GM23248 (cell line): ENCODE data around the gene ALDH7A1. TPM values are rescaled to one million over a fixed set of nuclear protein-coding genes. Genes with fewer than 3 reads are reported as not detected.
"Not testable (repeated sequence)": the region's sequence is repeated elsewhere in the genome, so short reads cannot be mapped to it uniquely, and the experiment has no call there.

Experiments used
- DNase-seq: peaks from one replicate; pipeline ENCODE4 v3.0.0-alpha.2; 2015
- H2AFZ ChIP-seq: fragments of 200-600 bp; sonication (generic); 2 replicates; pipeline ENCODE4 v1.6.1; 2016; ENCODE audit warnings: antibody characterized with exemption
- H3F3A ChIP-seq: fragments of 200-600 bp; sonication (generic); 2 replicates; pipeline ENCODE4 v1.6.1; 2016; ENCODE audit warnings: mild to moderate bottlenecking, antibody characterized with exemption, mixed run types; ENCODE audit not compliant: insufficient read depth
- H3K27ac ChIP-seq: fragments of 200-600 bp; sonication (generic); 2 replicates; pipeline ENCODE4 v1.5.1; 2016; ENCODE audit warnings: mild to moderate bottlenecking
- H3K27me3 ChIP-seq: fragments of 200-600 bp; sonication (generic); replicated peaks from 2 replicates; pipeline ENCODE4 v1.6.1; 2016; ENCODE audit warnings: mild to moderate bottlenecking; ENCODE audit not compliant: insufficient read depth
- H3K36me3 ChIP-seq: fragments of 200-600 bp; sonication (generic); 2 replicates; pipeline ENCODE4 v1.6.1; 2016; ENCODE audit warnings: low read depth, mild to moderate bottlenecking
- H3K4me1 ChIP-seq: fragments of 200-600 bp; sonication (generic); 2 replicates; pipeline ENCODE4 v1.6.1; 2016; ENCODE audit warnings: mild to moderate bottlenecking; ENCODE audit not compliant: insufficient read depth
- H3K4me2 ChIP-seq: fragments of 200-600 bp; sonication (generic); one replicate; pipeline ENCODE4 v1.6.1; 2016; ENCODE audit warnings: mild to moderate bottlenecking; ENCODE audit not compliant: unreplicated experiment
- H3K4me3 ChIP-seq: fragments of 200-600 bp; sonication (generic); 2 replicates; pipeline ENCODE4 v1.5.1; 2016; ENCODE audit warnings: mild to moderate bottlenecking
- H3K79me2 ChIP-seq: fragments of 200-600 bp; sonication (generic); 2 replicates; pipeline ENCODE4 v1.6.1; 2016; ENCODE audit warnings: mild to moderate bottlenecking; ENCODE audit not compliant: insufficient read depth
- H3K9ac ChIP-seq: fragments of 200-600 bp; sonication (generic); 2 replicates; pipeline ENCODE4 v1.6.1; 2016; ENCODE audit warnings: mild to moderate bottlenecking
- H3K9me2 ChIP-seq: fragments of 200-600 bp; sonication (generic); 2 replicates; pipeline ENCODE4 v1.6.1; 2016; ENCODE audit warnings: mixed run types, mild to moderate bottlenecking, moderate library complexity; ENCODE audit not compliant: insufficient read depth
- H3K9me3 ChIP-seq: fragments of 200-600 bp; sonication (generic); one replicate; pipeline ENCODE4 v1.6.1; 2017; ENCODE audit warnings: low read depth
- H4K20me1 ChIP-seq: fragments of 200-600 bp; sonication (generic); 2 replicates; pipeline ENCODE4 v1.6.0; 2016; ENCODE audit not compliant: insufficient read depth
- EZH2 ChIP-seq: fragments of 200-600 bp; sonication (generic); IDR thresholded peaks from 2 replicates; pipeline ENCODE4 v1.6.1; 2018; ENCODE audit warnings: antibody characterized with exemption, mild to moderate bottlenecking; ENCODE audit not compliant: insufficient read depth, poor library complexity, severe bottlenecking
- EZH2phosphoT487 ChIP-seq: fragments of 200-600 bp; sonication (generic); IDR thresholded peaks from 2 replicates; pipeline ENCODE4 v1.6.1; 2018; ENCODE audit warnings: antibody characterized with exemption, moderate library complexity, mild to moderate bottlenecking, low read depth; ENCODE audit not compliant: insufficient read depth
- WGBS, 2 experiments: methylation state at CpG; one replicate each; pipeline ENCODE4 v1.1.6; 2015 to 2017; ENCODE audit warnings: low lambda C conversion rate in 2 of 2, low coverage in 1 of 2; ENCODE audit errors: missing lambda C conversion rate in 2 of 2; 5-methylcytosine and 5-hydroxymethylcytosine counted together
- in situ Hi-C: fragments of 300-500 bp; cut with MboI; formaldehyde crosslinking; loops from 2 replicates; pipeline ENCODE4 v1.15.0; 2020
- polyA plus RNA-seq: library from polyadenylated mRNA; unstranded; fragments of >200 nt; fragmentation: Nextera tagmentation; extraction: Ambion mirVana; gene quantifications from 2 replicates; pipeline ENCODE4 v1.2.1, GENCODE V29; 2016
- total RNA-seq: library from RNA; depleted of rRNA; stranded (reverse); fragments of >200 nt; shearing (Covaris generic); gene quantifications from 2 replicates; pipeline ENCODE4 v1.2.3, GENCODE V29; 2014

Gene ALDH7A1
- total and polyA plus RNA-seq, 2 experiments from 2014 or later, result 41.3 to 108 TPM

DNA sequence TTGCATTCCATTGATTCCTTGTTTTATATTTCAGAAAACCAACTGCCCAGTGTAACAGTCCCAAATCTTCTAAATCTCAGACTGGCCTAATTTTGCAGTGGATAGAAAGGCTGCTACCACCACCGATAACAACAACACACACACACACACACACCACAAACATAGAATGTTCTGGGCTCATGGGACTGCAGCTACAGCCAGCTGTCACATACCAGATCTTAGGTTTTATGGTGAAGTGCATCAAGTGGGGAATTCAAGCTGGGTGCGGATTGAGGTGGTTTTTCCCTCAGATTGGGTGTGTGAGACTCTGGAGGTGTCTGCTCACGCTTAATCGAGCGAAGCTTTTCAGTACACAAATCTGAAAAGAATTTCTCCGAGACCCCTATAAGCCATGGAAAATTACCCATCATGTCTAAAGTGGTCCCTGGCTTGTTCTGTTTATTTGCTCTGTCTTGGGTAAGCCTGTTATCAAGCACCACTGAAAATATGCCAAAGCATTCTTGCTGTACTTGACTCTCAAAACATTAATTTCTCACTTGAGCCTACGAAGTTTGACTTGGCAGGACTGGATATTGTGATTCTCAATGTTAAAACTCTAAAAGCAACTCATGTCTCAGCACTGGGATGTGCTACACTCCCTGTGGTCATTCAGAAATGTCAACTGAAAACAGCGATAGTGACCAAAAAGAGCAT lies 71.1 kb downstream of the ALDH7A1 start:
- no peak for DNase-seq
- TF ChIP-seq EZH2phosphoT487, result no peak
- TF ChIP-seq EZH2, result no peak
- H3K4me1 ChIP-seq, result peaks cover 26% of the 10 kb centered on the region
- no peaks in the 10 kb centered on the region for H3F3A ChIP-seq
- H3K36me3 ChIP-seq, result no peaks in the 10 kb centered on the region
- no peak overlapping the region for H3K4me2 ChIP-seq
- H3K9me3 ChIP-seq, result no peaks in the 10 kb centered on the region
- H3K27ac ChIP-seq, result no peak overlapping the region
- H3K27me3 ChIP-seq, result no peaks in the 10 kb centered on the region
- 78 to 83% methylated on average over 8 of the region's 8 CpGs for WGBS, 2 experiments
- H3K9me2 ChIP-seq, result no peaks in the 10 kb centered on the region
- in situ Hi-C loops, result no loop called here
- H3K9ac ChIP-seq, result no peak overlapping the region
- no peak overlapping the region for H2AFZ ChIP-seq
- H4K20me1 ChIP-seq, result no peaks in the 10 kb centered on the region
- no peak overlapping the region for H3K4me3 ChIP-seq
- no peaks in the 10 kb centered on the region for H3K79me2 ChIP-seq

DNA sequence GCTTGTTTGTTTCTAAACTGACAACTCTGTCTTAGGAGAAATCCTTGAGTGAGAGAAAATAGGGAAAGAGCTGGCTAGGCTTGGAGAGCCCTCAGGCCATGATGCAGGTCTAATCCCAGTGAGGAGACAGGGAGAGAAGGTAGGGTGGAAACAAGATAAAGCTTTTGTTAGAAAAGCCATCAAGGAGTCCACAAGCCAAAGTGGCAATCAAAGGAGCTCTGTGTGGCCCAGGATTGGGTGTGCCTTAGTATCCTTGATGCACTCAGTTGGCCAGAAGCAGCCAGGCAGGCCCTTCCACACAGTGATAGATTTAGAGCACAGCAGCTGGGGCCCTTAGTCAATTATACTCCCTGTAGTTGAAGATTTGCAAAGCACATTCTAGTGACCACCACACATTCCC lies 73.9 kb downstream of the ALDH7A1 start:
- Histone ChIP-seq H3K4me3 (no peak overlapping the region), H3K27me3 (no peaks in the 10 kb centered on the region), H3K9me2 (no peaks in the 10 kb centered on the region), H3K9me3 (no peaks in the 10 kb centered on the region), H2AFZ (no peak overlapping the region), H4K20me1 (no peaks in the 10 kb centered on the region), H3F3A (peaks cover 7% of the 10 kb centered on the region), H3K79me2 (no peaks in the 10 kb centered on the region), H3K36me3 (no peaks in the 10 kb centered on the region), H3K27ac (no peak overlapping the region), H3K9ac (no peak overlapping the region), H3K4me1 (peaks cover 27% of the 10 kb centered on the region), H3K4me2 (no peak overlapping the region)
- no peak for DNase-seq
- TF ChIP-seq EZH2 (no peak), EZH2phosphoT487 (no peak)
- in situ Hi-C loops, result no loop called here

- no peaks in the 10 kb centered on the region for H3K36me3 ChIP-seq
- H3K4me1 ChIP-seq, result peaks cover 29% of the 10 kb centered on the region
- no peak overlapping the region for H2AFZ ChIP-seq
- no peaks in the 10 kb centered on the region for H3K9me2 ChIP-seq
- H3K27ac ChIP-seq, result no peak overlapping the region
- no peak for DNase-seq
- no peak overlapping the region for H3K9ac ChIP-seq
- no peak overlapping the region for H3K4me2 ChIP-seq
- TF ChIP-seq EZH2 (no peak), EZH2phosphoT487 (no peak)
- H3K79me2 ChIP-seq, result no peaks in the 10 kb centered on the region
- no peaks in the 10 kb centered on the region for H4K20me1 ChIP-seq
- H3K4me3 ChIP-seq, result no peak overlapping the region
- peaks cover 13% of the 10 kb centered on the region for H3F3A ChIP-seq
- no peaks in the 10 kb centered on the region for H3K27me3 ChIP-seq
- H3K9me3 ChIP-seq, result no peaks in the 10 kb centered on the region
- in situ Hi-C loops, result no loop called here
These were observed 74.4 kb downstream of the ALDH7A1 start for GRCh38 chr5:126520593-126520953.

DNA sequence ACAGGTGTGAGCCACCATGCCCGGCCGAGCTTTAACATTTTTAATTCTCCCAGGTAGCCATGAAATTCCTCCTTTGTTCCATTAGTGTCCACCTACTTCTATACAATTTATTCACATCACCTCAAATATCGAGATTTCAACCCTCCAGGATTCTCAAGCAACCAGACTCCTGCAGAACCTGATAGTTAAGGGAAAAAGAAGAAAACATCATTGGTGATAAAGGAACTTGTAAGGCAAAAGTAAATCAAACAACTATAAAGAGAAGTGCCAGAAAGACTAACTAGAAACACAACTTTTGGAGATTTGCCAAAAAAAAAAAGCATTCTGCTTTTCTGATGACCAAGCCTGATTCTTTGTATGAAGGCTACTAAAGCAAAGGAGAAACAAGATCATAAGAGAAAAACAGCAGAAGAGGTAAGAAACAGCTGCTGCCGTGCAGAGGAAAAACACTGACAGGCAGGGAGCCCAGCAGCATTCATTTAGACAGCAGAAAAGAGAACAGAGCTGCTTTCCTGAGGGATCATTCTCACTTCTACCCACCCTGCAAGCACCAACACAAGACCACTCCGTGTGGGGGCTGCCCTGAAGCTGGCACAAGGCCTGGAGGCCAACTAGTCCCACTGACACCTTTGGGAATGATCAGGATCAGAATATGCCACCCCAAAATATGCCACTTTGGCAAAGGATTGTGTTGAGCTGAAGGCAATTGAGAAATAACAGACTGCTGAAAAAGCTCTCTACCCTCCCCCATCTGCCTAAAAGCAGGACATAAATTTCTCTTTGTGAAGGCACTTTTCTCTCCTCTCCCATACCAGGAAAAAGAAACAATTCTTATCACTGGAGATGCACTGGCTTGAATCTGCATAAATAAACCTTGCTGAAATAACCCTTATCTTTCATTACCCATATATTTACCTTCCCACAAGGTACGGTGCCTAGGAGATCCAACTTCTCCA lies 75.1 kb downstream of the ALDH7A1 start:
- in situ Hi-C loops, result no loop called here
- H4K20me1 ChIP-seq, result no peaks in the 10 kb centered on the region
- H3K27ac ChIP-seq, result no peak overlapping the region
- TF ChIP-seq EZH2 (no peak), EZH2phosphoT487 (no peak)
- no peaks in the 10 kb centered on the region for H3K9me2 ChIP-seq
- peaks cover 31% of the 10 kb centered on the region for H3K4me1 ChIP-seq
- DNase-seq, result peak; percentile 40
- peak overlapping the region; percentile 24 for H2AFZ ChIP-seq
- H3K9me3 ChIP-seq, result no peaks in the 10 kb centered on the region
- no peaks in the 10 kb centered on the region for H3K36me3 ChIP-seq
- no peak overlapping the region for H3K9ac ChIP-seq
- no peaks in the 10 kb centered on the region for H3K79me2 ChIP-seq
- 0 out of 2 replicates have a peak overlapping the region, but pooled peaks have one; percentile 6 for H3K4me3 ChIP-seq
- WGBS, 2 experiments, result 51 to 53% methylated on average over 6 of the region's 6 CpGs
- peaks cover 18% of the 10 kb centered on the region for H3F3A ChIP-seq
- no peaks in the 10 kb centered on the region for H3K27me3 ChIP-seq
- H3K4me2 ChIP-seq, result peak overlapping the region; percentile 55

DNA sequence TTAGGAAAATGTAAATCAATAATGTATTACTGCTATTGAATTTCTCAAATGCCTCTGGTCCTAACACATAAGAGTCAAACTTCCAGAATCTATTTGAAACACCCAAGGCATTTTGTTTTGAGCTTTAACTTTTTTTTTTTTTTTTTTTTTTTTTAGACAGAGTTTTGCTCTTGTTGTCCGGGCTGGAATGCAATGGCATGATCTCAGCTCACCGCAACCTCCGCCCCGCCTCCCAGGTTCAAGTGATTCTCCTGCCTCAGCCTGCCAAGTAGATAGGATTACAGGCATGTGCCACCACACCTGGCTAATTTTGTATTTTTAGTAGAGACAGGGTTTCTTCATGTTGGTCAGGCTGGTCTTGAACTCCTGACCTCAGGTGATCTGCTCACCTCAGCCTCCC lies 75.8 kb downstream of the ALDH7A1 start:
- H4K20me1 ChIP-seq, H3K4me3 ChIP-seq, H3K9ac ChIP-seq, H3K9me2 ChIP-seq, H2AFZ ChIP-seq, H3K9me3 ChIP-seq, H3K79me2 ChIP-seq, H3K27ac ChIP-seq, in situ Hi-C loops, H3K27me3 ChIP-seq, H3K36me3 ChIP-seq, H3K4me2 ChIP-seq: not testable (repeated sequence)
- H3F3A ChIP-seq, result peaks cover 18% of the 10 kb centered on the region
- H3K4me1 ChIP-seq, result peaks cover 31% of the 10 kb centered on the region
- 58 to 62% methylated on average over 4 of the region's 4 CpGs for WGBS, 2 experiments
- DNase-seq, result peak; percentile 15
